ENCODE data around the gene IFRD1.

IFRD1 gene

DNA sequence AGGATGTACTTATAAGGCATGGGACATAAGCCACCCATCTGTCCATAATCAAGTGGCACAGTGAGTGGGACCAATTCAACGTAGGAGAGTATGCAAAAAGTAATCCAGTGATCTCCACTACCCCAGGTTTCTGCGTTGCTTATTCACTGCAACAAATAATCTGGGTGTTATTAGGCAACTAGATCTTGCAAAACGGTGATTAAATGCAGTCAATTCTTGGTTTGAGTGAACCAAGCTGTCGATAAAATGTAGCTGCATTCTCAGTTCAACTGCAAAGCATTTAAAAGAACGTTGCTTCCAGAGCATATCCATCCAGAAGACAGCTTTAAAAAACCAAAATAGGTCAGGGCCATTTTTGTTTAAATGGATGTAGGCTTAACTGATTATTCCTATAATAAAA, 35.5 kb downstream of the IFRD1 start:
- H3K4me1 Mint-ChIP-seq (ENCODE audit: low read depth), result peaks cover 6% of the 10 kb centered on the region
- no peak overlapping the region for H3K27ac Mint-ChIP-seq
- H3K4me3 Mint-ChIP-seq, result no peak overlapping the region
- H3K9me3 Mint-ChIP-seq, result no peaks in the 10 kb centered on the region
- no peak for DNase-seq (ENCODE audit: low spot score)
- H3K36me3 Mint-ChIP-seq (ENCODE audit: low read depth), result no peaks in the 10 kb centered on the region
- H3K27me3 Mint-ChIP-seq (ENCODE audit: low read depth), result no peaks in the 10 kb centered on the region

DNA sequence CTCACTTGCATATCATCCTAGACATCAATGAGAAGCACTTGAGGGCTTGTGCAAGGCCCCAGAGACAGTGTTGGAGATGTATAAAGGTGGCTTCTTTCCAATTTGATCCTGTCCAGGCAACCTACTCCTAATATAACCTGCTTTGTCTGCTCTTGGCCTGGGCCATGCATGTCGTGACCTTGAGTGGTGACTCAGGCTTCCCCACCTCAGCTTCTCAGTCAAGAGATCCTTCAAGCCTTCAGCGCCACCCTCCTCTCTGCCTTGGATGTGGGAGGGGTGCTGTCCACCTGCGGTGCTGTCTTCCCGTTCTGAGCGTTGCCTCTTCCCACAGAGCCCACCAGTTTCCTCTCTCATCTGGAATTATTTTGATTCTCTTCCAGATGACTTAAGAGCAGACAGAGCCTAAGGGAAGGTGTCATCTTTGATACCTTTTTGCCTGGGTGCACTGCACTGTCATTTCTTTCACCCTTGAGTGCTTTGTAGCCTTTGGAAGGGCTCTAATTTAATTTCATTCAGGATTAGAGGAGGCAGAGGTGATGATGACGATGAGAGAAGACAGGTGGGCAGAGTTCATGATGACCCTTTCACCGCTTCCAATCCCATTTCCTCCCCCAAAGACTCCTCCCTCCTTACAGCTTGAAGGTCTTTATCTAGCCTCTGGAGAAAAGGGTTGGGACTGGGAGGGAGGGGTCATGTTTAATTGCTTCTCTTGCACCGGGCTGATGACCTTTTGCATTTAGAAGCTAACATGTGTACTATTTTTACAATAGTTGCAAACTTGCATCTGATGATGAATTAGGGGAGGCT, 37.4 kb downstream of the IFRD1 start:
- H3K27ac Mint-ChIP-seq, result no peak overlapping the region
- H3K27me3 Mint-ChIP-seq (ENCODE audit: low read depth), result no peaks in the 10 kb centered on the region
- no peak for DNase-seq (ENCODE audit: low spot score)
- no peak overlapping the region for H3K4me3 Mint-ChIP-seq
- H3K36me3 Mint-ChIP-seq (ENCODE audit: low read depth), result no peaks in the 10 kb centered on the region
- H3K9me3 Mint-ChIP-seq, result no peaks in the 10 kb centered on the region
- peaks cover 6% of the 10 kb centered on the region for H3K4me1 Mint-ChIP-seq (ENCODE audit: low read depth)

GRCh38 chr7:112488264-112488552, 37.9 kb downstream of the IFRD1 start:
- no peak overlapping the region for H3K27ac Mint-ChIP-seq
- no peaks in the 10 kb centered on the region for H3K9me3 Mint-ChIP-seq
- no peaks in the 10 kb centered on the region for H3K27me3 Mint-ChIP-seq (ENCODE audit: low read depth)
- no peaks in the 10 kb centered on the region for H3K36me3 Mint-ChIP-seq (ENCODE audit: low read depth)
- H3K4me3 Mint-ChIP-seq, result no peak overlapping the region
- DNase-seq (ENCODE audit: low spot score), result no peak
- H3K4me1 Mint-ChIP-seq (ENCODE audit: low read depth), result peaks cover 6% of the 10 kb centered on the region

DNA sequence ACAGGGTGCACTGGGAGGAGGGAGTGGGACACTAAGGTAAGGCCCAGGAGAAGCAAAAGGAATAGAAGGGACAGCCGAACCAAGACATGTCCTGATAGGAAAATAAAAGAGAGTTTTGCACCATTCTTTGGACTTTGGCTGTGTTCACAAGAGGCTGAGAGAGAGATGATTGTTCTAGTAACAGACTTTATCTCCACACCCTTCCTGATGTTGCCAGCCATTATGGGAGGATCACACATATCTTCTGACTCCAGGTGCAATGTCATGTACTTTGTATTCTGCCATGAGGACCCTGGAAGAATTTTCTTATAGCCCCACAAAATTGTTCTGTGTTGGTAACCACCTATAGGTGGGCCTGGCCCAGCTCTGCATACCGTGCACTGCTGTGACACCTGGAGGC, 41.9 kb downstream of the IFRD1 start:
- Mint-ChIP-seq H3K36me3 (ENCODE audit: low read depth) (no peaks in the 10 kb centered on the region), H3K4me1 (ENCODE audit: low read depth) (no peaks in the 10 kb centered on the region), H3K27me3 (ENCODE audit: low read depth) (peaks cover 8% of the 10 kb centered on the region), H3K4me3 (no peak overlapping the region), H3K27ac (no peak overlapping the region), H3K9me3 (no peaks in the 10 kb centered on the region)
- DNase-seq (ENCODE audit: low spot score), result no peak

GRCh38 chr7:112494656-112495055, 44.4 kb downstream of the IFRD1 start:
- H3K4me1 Mint-ChIP-seq (ENCODE audit: low read depth), result no peaks in the 10 kb centered on the region
- peaks cover 10% of the 10 kb centered on the region for H3K27me3 Mint-ChIP-seq (ENCODE audit: low read depth)
- no peak overlapping the region for H3K27ac Mint-ChIP-seq
- no peaks in the 10 kb centered on the region for H3K9me3 Mint-ChIP-seq
- H3K36me3 Mint-ChIP-seq (ENCODE audit: low read depth), result no peaks in the 10 kb centered on the region
- no peak for DNase-seq (ENCODE audit: low spot score)
- no peak overlapping the region for H3K4me3 Mint-ChIP-seq

GRCh38 chr7:112495156-112495788, 45.0 kb downstream of the IFRD1 start:
- Mint-ChIP-seq H3K4me3 (no peak overlapping the region), H3K9me3 (no peaks in the 10 kb centered on the region), H3K36me3 (ENCODE audit: low read depth) (no peaks in the 10 kb centered on the region), H3K27ac (no peak overlapping the region), H3K27me3 (ENCODE audit: low read depth) (peaks cover 13% of the 10 kb centered on the region), H3K4me1 (ENCODE audit: low read depth) (no peaks in the 10 kb centered on the region)
- DNase-seq (ENCODE audit: low spot score), result no peak

GRCh38 chr7:112495810-112496462, 45.7 kb downstream of the IFRD1 start:
- H3K4me1 Mint-ChIP-seq (ENCODE audit: low read depth), result no peaks in the 10 kb centered on the region
- no peak for DNase-seq (ENCODE audit: low spot score)
- H3K27me3 Mint-ChIP-seq (ENCODE audit: low read depth), result peaks cover 17% of the 10 kb centered on the region
- H3K9me3 Mint-ChIP-seq, result no peaks in the 10 kb centered on the region
- H3K27ac Mint-ChIP-seq, result no peak overlapping the region
- no peak overlapping the region for H3K4me3 Mint-ChIP-seq
- no peaks in the 10 kb centered on the region for H3K36me3 Mint-ChIP-seq (ENCODE audit: low read depth)

DNA sequence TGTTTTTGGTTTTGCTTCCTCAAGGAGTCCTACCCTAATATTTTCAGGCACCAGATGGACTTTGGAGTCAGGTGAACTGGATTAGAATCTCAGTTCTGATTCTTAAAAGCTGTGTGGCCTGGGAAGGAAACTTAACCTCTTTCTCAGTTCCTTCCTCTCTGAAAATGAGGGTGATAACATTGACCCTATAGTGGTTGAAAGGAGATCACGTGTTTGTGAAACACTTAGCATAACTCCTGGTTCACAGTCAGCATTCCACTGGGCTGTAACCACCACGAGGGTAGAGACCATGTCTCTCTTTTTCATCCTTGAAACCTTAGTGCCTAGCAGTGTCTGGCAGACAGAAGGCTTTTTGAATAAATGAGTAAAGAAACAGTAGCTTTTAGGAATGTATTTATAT, 47.2 kb downstream of the IFRD1 start:
- H3K9me3 Mint-ChIP-seq, result no peaks in the 10 kb centered on the region
- no peaks in the 10 kb centered on the region for H3K4me1 Mint-ChIP-seq (ENCODE audit: low read depth)
- no peak overlapping the region for H3K27ac Mint-ChIP-seq
- H3K4me3 Mint-ChIP-seq, result no peak overlapping the region
- DNase-seq (ENCODE audit: low spot score), result no peak
- H3K27me3 Mint-ChIP-seq (ENCODE audit: low read depth), result peaks cover 17% of the 10 kb centered on the region
- H3K36me3 Mint-ChIP-seq (ENCODE audit: low read depth), result no peaks in the 10 kb centered on the region

GRCh38 chr7:112500619-112501018, 50.4 kb downstream of the IFRD1 start:
- Mint-ChIP-seq H3K27ac (no peak overlapping the region), H3K36me3 (ENCODE audit: low read depth) (no peaks in the 10 kb centered on the region), H3K27me3 (ENCODE audit: low read depth) (peaks cover 17% of the 10 kb centered on the region), H3K4me1 (ENCODE audit: low read depth) (no peaks in the 10 kb centered on the region), H3K9me3 (no peaks in the 10 kb centered on the region), H3K4me3 (no peak overlapping the region)
- no peak for DNase-seq (ENCODE audit: low spot score)

DNA sequence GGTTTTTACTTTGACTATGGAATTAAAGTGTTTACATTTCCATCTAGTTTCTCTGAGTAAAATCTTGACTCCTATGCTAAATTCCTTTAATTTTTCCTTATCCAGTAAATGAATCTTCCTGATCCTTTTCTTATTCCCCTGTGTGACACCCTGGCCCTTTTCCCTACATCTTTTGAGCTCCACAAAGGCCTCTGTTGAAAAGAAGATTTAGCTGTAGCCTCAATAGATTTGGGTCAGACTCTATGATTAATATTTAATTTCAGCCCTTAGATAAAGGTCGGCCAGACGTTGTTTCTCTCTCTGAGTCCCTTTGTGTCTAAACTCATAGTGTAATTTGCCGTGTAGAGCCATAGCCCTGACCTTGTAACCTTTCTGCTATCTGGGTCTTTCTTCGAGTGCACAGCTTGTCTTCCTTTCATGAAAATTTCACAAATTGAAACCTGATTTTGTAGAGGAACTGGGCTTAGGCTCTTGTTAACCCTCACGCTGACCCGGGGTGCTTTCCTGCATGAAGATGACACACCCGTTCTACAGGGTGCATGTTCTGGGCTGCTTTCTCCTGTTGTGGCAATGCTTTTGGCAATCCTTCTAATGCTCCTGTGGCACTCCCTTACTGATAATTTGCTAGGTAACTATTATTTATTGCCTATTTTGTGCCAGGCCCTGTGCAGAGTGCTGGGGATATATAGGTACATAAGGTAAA, 51.7 kb downstream of the IFRD1 start:
- Mint-ChIP-seq H3K4me1 (ENCODE audit: low read depth) (no peaks in the 10 kb centered on the region), H3K36me3 (ENCODE audit: low read depth) (no peaks in the 10 kb centered on the region), H3K4me3 (no peak overlapping the region), H3K27me3 (ENCODE audit: low read depth) (peaks cover 12% of the 10 kb centered on the region), H3K27ac (no peak overlapping the region), H3K9me3 (no peaks in the 10 kb centered on the region)
- no peak for DNase-seq (ENCODE audit: low spot score)

GRCh38 chr7:112502700-112503099, 52.4 kb downstream of the IFRD1 start:
- H3K4me1 Mint-ChIP-seq (ENCODE audit: low read depth), result no peaks in the 10 kb centered on the region
- no peaks in the 10 kb centered on the region for H3K9me3 Mint-ChIP-seq
- DNase-seq (ENCODE audit: low spot score), result no peak
- no peaks in the 10 kb centered on the region for H3K36me3 Mint-ChIP-seq (ENCODE audit: low read depth)
- H3K27me3 Mint-ChIP-seq (ENCODE audit: low read depth), result peaks cover 7% of the 10 kb centered on the region
- H3K4me3 Mint-ChIP-seq, result no peak overlapping the region
- H3K27ac Mint-ChIP-seq, result no peak overlapping the region

DNA sequence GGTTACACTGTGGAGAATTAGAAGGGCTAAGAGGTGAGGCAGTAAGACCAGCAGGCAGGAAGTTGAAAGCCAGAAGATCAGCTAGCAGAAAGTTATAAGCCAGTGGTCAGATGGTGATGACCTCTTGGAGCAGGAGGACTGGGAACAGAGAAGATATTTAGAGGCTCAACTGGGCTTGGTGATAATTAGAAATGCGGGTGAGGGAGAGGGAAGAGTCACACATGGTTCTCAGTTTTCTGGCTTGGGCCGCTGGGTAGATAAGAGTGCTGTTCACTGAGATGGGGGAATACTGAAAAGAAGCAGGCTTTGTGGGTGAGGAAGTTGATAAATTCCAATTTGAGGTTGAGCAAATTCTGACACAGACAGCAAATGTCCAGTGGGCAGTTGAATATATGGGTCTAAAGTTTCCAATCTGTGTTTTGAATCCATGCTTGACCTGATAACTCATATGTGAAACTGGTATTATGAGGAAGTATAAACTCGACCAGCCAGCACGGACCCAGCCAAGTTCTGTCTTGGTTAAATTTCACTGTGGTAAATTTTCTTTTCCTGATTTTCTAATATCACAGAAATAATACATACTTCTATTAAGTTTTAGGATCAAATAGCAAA, 53.2 kb downstream of the IFRD1 start:
- Mint-ChIP-seq H3K27me3 (ENCODE audit: low read depth) (peaks cover 7% of the 10 kb centered on the region), H3K4me3 (no peak overlapping the region), H3K4me1 (ENCODE audit: low read depth) (no peaks in the 10 kb centered on the region), H3K36me3 (ENCODE audit: low read depth) (no peaks in the 10 kb centered on the region), H3K27ac (no peak overlapping the region), H3K9me3 (no peaks in the 10 kb centered on the region)
- no peak for DNase-seq (ENCODE audit: low spot score)

DNA sequence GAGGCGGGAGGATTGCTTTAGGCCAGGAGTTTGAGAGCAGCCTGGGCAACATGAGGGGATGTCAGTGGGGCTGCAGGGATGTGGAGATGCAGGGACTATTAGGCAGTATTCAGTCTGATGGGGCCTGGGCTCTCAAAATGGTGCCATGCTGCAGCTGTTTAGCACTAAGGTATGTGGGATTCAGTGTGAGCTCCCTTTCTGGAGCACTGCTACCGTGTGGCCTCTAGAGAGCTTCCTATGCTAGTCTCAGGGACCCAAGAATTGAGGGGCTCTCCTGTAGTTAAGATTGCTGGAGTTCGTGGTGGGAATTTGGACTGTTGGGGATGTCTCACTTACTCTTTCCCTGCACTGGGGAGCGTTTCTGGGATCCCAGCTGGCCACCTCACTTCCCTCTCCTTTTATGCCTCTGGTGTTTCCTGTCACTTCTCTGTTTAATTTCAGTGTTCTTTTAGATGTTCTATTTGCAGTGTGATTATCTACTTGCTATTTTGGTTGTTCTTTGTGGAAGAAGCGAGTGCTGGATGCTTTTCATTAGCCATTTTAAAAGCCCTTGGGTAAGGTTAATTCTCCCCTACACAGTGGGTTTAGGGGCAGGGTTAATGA, 53.9 kb downstream of the IFRD1 start:
- Mint-ChIP-seq H3K27me3 (ENCODE audit: low read depth) (peaks cover 7% of the 10 kb centered on the region), H3K4me1 (ENCODE audit: low read depth) (no peaks in the 10 kb centered on the region), H3K4me3 (no peak overlapping the region), H3K36me3 (ENCODE audit: low read depth) (no peaks in the 10 kb centered on the region), H3K9me3 (no peaks in the 10 kb centered on the region), H3K27ac (no peak overlapping the region)
- no peak for DNase-seq (ENCODE audit: low spot score)

Measured in T-helper 2 cell treated with Interferon-gamma antibody and Interleukin-4, amounts not matched to agents 5 μg/mL and 100 μg/mL, for 36 hours (primary cell).